Liver (tissue), 9 donors: ENCODE results near the gene ZDHHC8. TPM values are rescaled to one million over a fixed set of nuclear protein-coding genes. Genes with fewer than 3 reads are reported as not detected.

Source experiments
- DNase-seq: peaks from one replicate; pipeline ENCODE4 v3.0.0-alpha.2; 2017; ENCODE audit warnings: low spot score
- H3K27ac ChIP-seq, 2 donors: one replicate each; pipeline ENCODE4 v1.7.0; 2013; ENCODE audit warnings: inconsistent platforms in 2 of 2, low read length in 2 of 2, control low read depth in 1 of 2, low read depth in 1 of 2, mild to moderate bottlenecking in 1 of 2
- H3K27me3 ChIP-seq, 4 donors: one replicate each; pipeline versions ENCODE4 v1.6.1 to v1.7.0; 2013; ENCODE audit warnings: low read length in 3 of 4, inconsistent platforms in 1 of 4, mild to moderate bottlenecking in 1 of 4, moderate library complexity in 1 of 4; ENCODE audit not compliant: control insufficient read depth in 4 of 4, insufficient read depth in 4 of 4
- H3K36me3 ChIP-seq, 4 donors: one replicate each; pipeline versions ENCODE4 v1.6.1 to v1.7.0; 2013; ENCODE audit warnings: low read length in 3 of 4, mild to moderate bottlenecking in 3 of 4, low read depth in 1 of 4, moderate library complexity in 1 of 4; ENCODE audit not compliant: control insufficient read depth in 4 of 4, insufficient read depth in 3 of 4
- H3K4me1 ChIP-seq, 4 donors: one replicate each; pipeline versions ENCODE4 v1.6.1 to v1.7.0; 2013; ENCODE audit warnings: low read length in 3 of 4, mild to moderate bottlenecking in 3 of 4, moderate library complexity in 1 of 4; ENCODE audit not compliant: control insufficient read depth in 4 of 4, insufficient read depth in 4 of 4
- H3K4me3 ChIP-seq, 3 donors: one replicate each; pipeline versions ENCODE4 v1.6.1 to v1.7.0; 2013; ENCODE audit warnings: low read length in 3 of 3, control low read depth in 1 of 3, low read depth in 1 of 3, mild to moderate bottlenecking in 1 of 3
- H3K9ac ChIP-seq, 2 donors: one replicate each; pipeline ENCODE4 v1.7.0; 2013; ENCODE audit warnings: low read length in 2 of 2, mild to moderate bottlenecking in 2 of 2, moderate library complexity in 2 of 2, control low read depth in 1 of 2, low read depth in 1 of 2
- H3K9me3 ChIP-seq, 4 donors: one replicate each; pipeline versions ENCODE4 v1.6.1 to v1.7.0; 2013; ENCODE audit warnings: low read length in 3 of 4; ENCODE audit not compliant: control insufficient read depth in 4 of 4
- ATF3 ChIP-seq: IDR thresholded peaks from 2 replicates; pipeline ENCODE4 v1.6.1; 2016; ENCODE audit warnings: antibody characterized with exemption
- CTCF ChIP-seq: fragments of 150-350 bp; IDR thresholded peaks from 2 replicates; pipeline ENCODE4 v1.5.1; 2017; ENCODE audit warnings: improper control_type of control experiment, low read depth, low read length; ENCODE audit not compliant: missing input control
- FOXA1 ChIP-seq: IDR thresholded peaks from 2 replicates; pipeline ENCODE4 v1.6.1; 2016; ENCODE audit warnings: antibody characterized with exemption
- FOXA2 ChIP-seq: IDR thresholded peaks from 2 replicates; pipeline ENCODE4 v1.6.1; 2016; ENCODE audit warnings: antibody characterized with exemption
- HNF4A ChIP-seq, 2 donors: conservative IDR thresholded peaks; 2 replicates each; pipeline ENCODE4 v1.6.1; 2016; ENCODE audit warnings: antibody characterized with exemption in 2 of 2, mild to moderate bottlenecking in 2 of 2
- MAX ChIP-seq: IDR thresholded peaks from 2 replicates; pipeline ENCODE4 v1.6.1; 2016; ENCODE audit warnings: antibody characterized with exemption
- NR2F2 ChIP-seq: IDR thresholded peaks from 2 replicates; pipeline ENCODE4 v1.6.1; 2016; ENCODE audit warnings: antibody characterized with exemption
- REST ChIP-seq: IDR thresholded peaks from 2 replicates; pipeline ENCODE4 v1.6.1; 2016; ENCODE audit warnings: antibody characterized with exemption, mild to moderate bottlenecking
- RXRA ChIP-seq, 2 donors: IDR thresholded peaks; 2 replicates each; pipeline ENCODE4 v1.6.1; 2017 to 2018; ENCODE audit warnings: antibody characterized with exemption in 2 of 2, mild to moderate bottlenecking in 1 of 2
- SP1 ChIP-seq: IDR thresholded peaks from 2 replicates; pipeline ENCODE4 v1.6.1; 2018; ENCODE audit warnings: antibody characterized with exemption, mild to moderate bottlenecking
- YY1 ChIP-seq: IDR thresholded peaks from 2 replicates; pipeline ENCODE4 v1.6.1; 2016; ENCODE audit warnings: antibody characterized with exemption, mild to moderate bottlenecking
- ZBTB33 ChIP-seq: IDR thresholded peaks from 2 replicates; pipeline ENCODE4 v1.6.1; 2016; ENCODE audit warnings: antibody characterized with exemption
- WGBS: extraction: QIAGEN DNeasy Blood & Tissue Kit; methylation state at CpG from one replicate; pipeline ENCODE4 v1.1.7; 2013; 5-methylcytosine and 5-hydroxymethylcytosine counted together
- polyA plus RNA-seq, 2 donors: library from polyadenylated mRNA; stranded (reverse) in 1 of 2; unstranded in 1 of 2; fragments of 200-250 nt in 1 of 2; fragments of >200 nt in 1 of 2; fragmentation: Nextera tagmentation in 1 of 2; extraction: Ambion mirVana in 1 of 2; gene quantifications; one replicate each; pipeline versions ENCODE4 v1.2.1 to v1.2.3, GENCODE V29; 2013 to 2015
- total RNA-seq, 2 donors: library from RNA; depleted of rRNA; stranded (reverse); fragments of >200 nt; gene quantifications; one replicate each; pipeline ENCODE4 v1.2.3, GENCODE V29; 2014
- donor health status: healthy.
- donor health status: healthy.
- donor health status: healthy.
- donor health status: healthy.
- donor health status: healthy.

Gene ZDHHC8
- total and polyA plus RNA-seq, 4 donors: 2.9 to 11.8 (median 6.8) TPM

- no peak overlapping the region for H3K4me3 ChIP-seq
- H3K9ac ChIP-seq: no peak overlapping the region
- no peaks in the 10 kb centered on the region for H3K27me3 ChIP-seq
- no peak for TF ChIP-seq MAX
- no peak for TF ChIP-seq ATF3
- TF ChIP-seq YY1: no peak
- no peak for TF ChIP-seq FOXA1
- TF ChIP-seq RXRA (IDR thresholded peaks at IDR 0.05): no peak
- TF ChIP-seq FOXA2: no peak
- no peak for TF ChIP-seq HNF4A (conservative IDR thresholded peaks at IDR 0.05)
- TF ChIP-seq REST: no peak
- no peak for TF ChIP-seq NR2F2
- TF ChIP-seq CTCF: no peak
- no peak for TF ChIP-seq SP1
- TF ChIP-seq ZBTB33: no peak
- H3K4me1 ChIP-seq: peaks cover 0 to 18% (median 12%) of the 10 kb centered on the region in 4 donors
- 92% methylated on average over 12 of the region's 12 CpGs for WGBS
- no peaks in the 10 kb centered on the region for H3K36me3 ChIP-seq
- H3K9me3 ChIP-seq: no peaks in the 10 kb centered on the region
- no peak for DNase-seq
- peak overlapping the region in 1 of 2 donors; percentile 62 for H3K27ac ChIP-seq
Measured at GRCh38 chr22:20187777-20188566, 56.4 kb downstream of the ZDHHC8 start.

GRCh38 chr22:20188567-20188877 is 56.9 kb downstream of the ZDHHC8 start:
- no peaks in the 10 kb centered on the region for H3K36me3 ChIP-seq
- H3K9ac ChIP-seq: no peak overlapping the region
- H3K4me1 ChIP-seq: peaks cover 0 to 16% (median 12%) of the 10 kb centered on the region in 4 donors
- no peak overlapping the region for H3K27ac ChIP-seq
- 98% methylated on average over 6 of the region's 6 CpGs for WGBS
- TF ChIP-seq NR2F2 (no peak), ZBTB33 (no peak)
- no peaks in the 10 kb centered on the region for H3K9me3 ChIP-seq
- no peak for DNase-seq
- H3K4me3 ChIP-seq: no peak overlapping the region
- H3K27me3 ChIP-seq: no peaks in the 10 kb centered on the region
